Suprapubic skin (tissue), 4 donors: ENCODE measurements around the gene ZNF577.

Experiments
- CTCF ChIP-seq, 2 donors: fragments of 200-600 bp in 1 of 2; fragments of 450-650 bp in 1 of 2; sonication (generic) in 1 of 2; IDR thresholded peaks; one replicate each; pipeline ENCODE4 v1.5.1; 2016 to 2019; ENCODE audit warnings: antibody characterized with exemption in 2 of 2, mild to moderate bottlenecking in 1 of 2, moderate library complexity in 1 of 2
- EP300 ChIP-seq: sonication (generic); formaldehyde crosslinking; IDR thresholded peaks from one replicate; pipeline ENCODE4 v1.6.1; 2017; ENCODE audit warnings: antibody characterized with exemption
- POLR2A ChIP-seq, 2 donors: fragments of 450-650 bp; IDR thresholded peaks; one replicate each; pipeline ENCODE4 v1.6.1; 2017; ENCODE audit warnings: antibody characterized with exemption in 2 of 2, mild to moderate bottlenecking in 2 of 2, moderate library complexity in 2 of 2
- POLR2AphosphoS5 ChIP-seq, 3 donors: sonication (generic); formaldehyde crosslinking; IDR thresholded peaks; one replicate each; pipeline ENCODE4 v1.6.1; 2017; ENCODE audit warnings: antibody characterized with exemption in 3 of 3

- TF ChIP-seq CTCF (IDR thresholded peaks at IDR 0.05), result peak in 1 of 2 donors; percentile 5
- TF ChIP-seq POLR2A (IDR thresholded peaks at IDR 0.05), result no peak
- TF ChIP-seq POLR2AphosphoS5 (IDR thresholded peaks at IDR 0.05), result no peak
- TF ChIP-seq EP300, result no peak
These were observed 57.5 kb downstream of the ZNF577 start for GRCh38 chr19:51830274-51830673.
